HepG2 (cell line): ENCODE measurements around the gene LASP1. TPM values are rescaled to one million over a fixed set of nuclear protein-coding genes. Genes with fewer than 3 reads are reported as not detected.

Experiments
- ATAC-seq: fragments of 200-7000 bp; cut with Tn5 transposase; 3 replicates; pipeline ENCODE4 v1.9.1; 2020; ENCODE audit warnings: mild to moderate bottlenecking, moderate library complexity
- BruUV-seq: library from RNA; stranded (reverse); fragments of 400-500 nt; replicated peaks from 2 replicates; lab custom pipeline; 2021; lab: Mats Ljungman, UMichigan
- CTCF ChIA-PET: fragments of 300-600 bp; formaldehyde crosslinking; extraction: SDS; loops from one replicate; lab custom pipeline; 2021; ENCODE audit warnings: low total read pairs, inconsistent platforms, low intra/inter-chr PET ratio; lab: Yijun Ruan, JAX
- POLR2A ChIA-PET: fragments of 350-600 bp; sonication (Branson Sonifier 250); formaldehyde crosslinking; loops from one replicate; lab custom pipeline; 2020; ENCODE audit warnings: antibody characterized with exemption, inconsistent platforms; lab: Yijun Ruan, JAX
- DNase-seq: peaks from one replicate; pipeline ENCODE4 v3.0.0-alpha.2; 2015; ENCODE audit warnings: low spot score
- FAIRE-seq: peaks from 3 replicates; lab custom pipeline; 2011; peaks lifted over from hg19 to GRCh38; lab: Jason Lieb, UNC
- H2AFZ ChIP-seq: one replicate; pipeline ENCODE4 v1.6.1; 2011; ENCODE audit warnings: low read length, inconsistent platforms
- H3K27ac ChIP-seq: fragments of 300-600 bp; 3 replicates; pipeline ENCODE4 v1.8.0; 2011; ENCODE audit warnings: mixed run types, mild to moderate bottlenecking, mixed read lengths, low read length, inconsistent platforms; ENCODE audit not compliant: insufficient read depth; ENCODE audit errors: extremely low read length
- H3K27me3 ChIP-seq, 2 experiments: fragments of 200-600 bp in 1 of 2; 2 replicates in 1 of 2; 3 replicates in 1 of 2; pipeline versions ENCODE4 v1.6.0 to v1.8.0; 2011; ENCODE audit warnings: low read length in 2 of 2, mild to moderate bottlenecking in 2 of 2, moderate library complexity in 2 of 2, inconsistent platforms in 1 of 2; ENCODE audit not compliant: insufficient read depth in 2 of 2, control insufficient read depth in 1 of 2
- H3K36me3 ChIP-seq, 2 experiments: fragments of 200-600 bp in 1 of 2; replicated peaks in 1 of 2; 2 replicates in 1 of 2; 3 replicates in 1 of 2; pipeline versions ENCODE4 v1.5.1 to v1.8.0; 2011; ENCODE audit warnings: low read length in 2 of 2, inconsistent platforms in 1 of 2; ENCODE audit not compliant: insufficient read depth in 2 of 2, control insufficient read depth in 1 of 2
- H3K4me1 ChIP-seq: 2 replicates; pipeline ENCODE4 v1.5.1; 2012; ENCODE audit warnings: low read length, inconsistent platforms; ENCODE audit not compliant: insufficient read depth
- H3K4me2 ChIP-seq: 2 replicates; pipeline ENCODE4 v1.6.0; 2011; ENCODE audit warnings: low read depth, low read length, inconsistent platforms
- H3K4me3 ChIP-seq, 3 experiments: fragments of 200-600 bp in 1 of 3; sonication (generic), shearing (Covaris generic) in 1 of 3; replicated peaks in 1 of 3; 2 replicates each; pipeline ENCODE4 v1.5.1; 2011 to 2016; ENCODE audit warnings: low read length in 3 of 3, inconsistent platforms in 2 of 3, low read depth in 2 of 3, mild to moderate bottlenecking in 2 of 3, control low read depth in 1 of 3, mixed read lengths in 1 of 3; ENCODE audit not compliant: insufficient read depth in 1 of 3
- H3K79me2 ChIP-seq: one replicate; pipeline ENCODE4 v1.6.1; 2011; ENCODE audit warnings: low read length, inconsistent platforms; ENCODE audit not compliant: insufficient read depth
- H3K9ac ChIP-seq: 2 replicates; pipeline ENCODE4 v1.6.0; 2011; ENCODE audit warnings: mild to moderate bottlenecking, low read depth, low read length, inconsistent platforms; ENCODE audit not compliant: insufficient read depth
- H3K9me3 ChIP-seq: 2 replicates; pipeline ENCODE4 v1.5.1; 2012; ENCODE audit warnings: mild to moderate bottlenecking, low read length
- H4K20me1 ChIP-seq: 2 replicates; pipeline ENCODE4 v1.6.0; 2011; ENCODE audit warnings: inconsistent platforms, mild to moderate bottlenecking, low read length, moderate library complexity; ENCODE audit not compliant: insufficient read depth
- ERF ChIP-seq: IDR thresholded peaks from 2 replicates; pipeline ENCODE4 v1.6.1; 2018; ENCODE audit warnings: missing biosample characterization, missing genetic modification reagents
- GPN1 ChIP-seq: sonication (generic); formaldehyde crosslinking; IDR thresholded peaks from 2 replicates; pipeline ENCODE4 v1.5.1; 2020; ENCODE audit warnings: missing genetic modification reagents, borderline replicate concordance
- NFE2L2 ChIP-seq: fragments of 150-350 bp; IDR thresholded peaks from 2 replicates; pipeline ENCODE4 v1.6.1; 2014; ENCODE audit warnings: low read length
- NR3C1 ChIP-seq: sonication (generic); formaldehyde crosslinking; IDR thresholded peaks from 2 replicates; pipeline ENCODE4 v1.4.0; 2020; ENCODE audit warnings: missing genetic modification reagents
- RAD51 ChIP-seq: fragments of 450-650 bp; IDR thresholded peaks from 2 replicates; pipeline ENCODE4 v1.6.1; 2016; ENCODE audit warnings: borderline replicate concordance
- SMARCC2 ChIP-seq: fragments of 450-650 bp; IDR thresholded peaks from 2 replicates; pipeline ENCODE4 v1.6.1; 2017; ENCODE audit warnings: antibody characterized with exemption, mild to moderate bottlenecking
- TOPORS ChIP-seq: sonication (generic); formaldehyde crosslinking; IDR thresholded peaks from 2 replicates; pipeline ENCODE4 v1.8.0; 2023; ENCODE audit warnings: mild to moderate bottlenecking, missing genetic modification reagents
- ZFP36L1 ChIP-seq: sonication (generic); formaldehyde crosslinking; IDR thresholded peaks from 2 replicates; pipeline ENCODE4 v1.8.0; 2022; ENCODE audit warnings: mild to moderate bottlenecking, missing genetic modification reagents, moderate library complexity
- ZNF605 ChIP-seq: sonication (generic); formaldehyde crosslinking; IDR thresholded peaks from 2 replicates; pipeline ENCODE4 v1.8.0; 2022; ENCODE audit warnings: mild to moderate bottlenecking, missing genetic modification reagents
- ZZZ3 ChIP-seq: sonication (generic); formaldehyde crosslinking; IDR thresholded peaks from 2 replicates; pipeline ENCODE4 v1.4.0; 2020; ENCODE audit warnings: missing genetic modification reagents, mild to moderate bottlenecking, borderline replicate concordance
- WGBS: methylation state at CpG from one replicate; pipeline ENCODE4 v1.1.6; 2017; ENCODE audit warnings: low lambda C conversion rate; 5-methylcytosine and 5-hydroxymethylcytosine counted together
- in situ Hi-C: cut with HindIII; loops from 2 replicates; pipeline ENCODE4 v1.10.0; 2017; ENCODE audit warnings: low pct_unique_long_range_greater_than_20kb; ENCODE audit not compliant: extremely low pct_ligation_motif_present
- intact Hi-C: fragments of 100-400 bp; cut with micrococcal nuclease; formaldehyde crosslinking; loops from one replicate; pipeline ENCODE4 v1.10.0; 2022; ENCODE audit not compliant: unreplicated experiment
- polyA plus RNA-seq, 8 experiments: library from polyadenylated mRNA; depleted of rRNA in 3 of 8; stranded (reverse) in 7 of 8; unstranded in 1 of 8; fragments of >200 nt; fragmentation: Illumina TruSeq in 4 of 8; extraction: Trizol in 4 of 8; gene quantifications; 2 replicates each; pipeline versions ENCODE4 v1.2.1 to v1.2.3, GENCODE V29; 2011 to 2016; ENCODE audit warnings: low read depth in 4 of 8, missing spikeins in 1 of 8, mixed read lengths in 1 of 8; ENCODE audit not compliant: insufficient read depth in 1 of 8
- total RNA-seq, 5 experiments: library from RNA; depleted of rRNA; stranded (reverse); fragments of >200 nt; fragmentation: Illumina TruSeq; extraction: Trizol; gene quantifications; 2 replicates each; pipeline ENCODE4 v1.2.3, GENCODE V29; 2016; ENCODE audit warnings: low read depth in 1 of 5
- TF ChIP-seq, protein P1 (sequence below): sonication (generic); formaldehyde crosslinking; IDR thresholded peaks from 2 replicates; pipeline ENCODE4 v1.5.0; 2020; ENCODE audit warnings: mild to moderate bottlenecking, missing genetic modification reagents
- TF ChIP-seq, protein P2 (sequence below): IDR thresholded peaks from 2 replicates; pipeline ENCODE4 v1.6.1; 2018; ENCODE audit warnings: missing genetic modification reagents, mild to moderate bottlenecking, missing compliant biosample characterization
- TF ChIP-seq, protein P3 (sequence below): sonication (generic); formaldehyde crosslinking; IDR thresholded peaks from 2 replicates; pipeline ENCODE4 v1.4.0; 2020; ENCODE audit warnings: missing genetic modification reagents
- TF ChIP-seq, protein P4 (sequence below): sonication (generic); IDR thresholded peaks from 2 replicates; pipeline ENCODE4 v1.6.1; 2016; ENCODE audit warnings: low read depth, borderline replicate concordance
- TF ChIP-seq, protein P5 (sequence below): sonication (generic); formaldehyde crosslinking; IDR thresholded peaks from 2 replicates; pipeline ENCODE4 v1.8.1; 2023; ENCODE audit warnings: mild to moderate bottlenecking, missing genetic modification reagents

LASP1 gene
- total and polyA plus RNA-seq, 2 of the 13 experiments (the other 11 are each of a cell fraction or from before 2014, with no cell fraction given) = 70.1 to 97.0 TPM

DNA sequence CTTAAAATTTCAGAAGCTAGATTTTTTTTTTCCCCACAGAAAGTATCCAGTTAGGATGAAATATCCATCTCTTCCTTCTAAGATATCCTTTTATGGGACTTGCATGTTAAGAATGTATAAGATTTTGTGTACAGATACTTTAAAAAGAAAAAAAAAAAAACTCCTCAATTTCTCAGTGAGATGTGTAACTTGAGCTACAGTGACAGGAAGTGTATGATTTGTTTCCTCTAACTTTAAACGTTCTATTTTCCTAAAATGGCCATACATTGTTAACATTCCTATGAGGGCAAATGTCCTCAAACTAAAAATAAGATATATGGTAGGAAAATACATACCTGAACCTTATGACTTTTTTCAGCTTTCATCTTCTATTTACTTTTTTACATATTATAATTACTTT, 88.5 kb downstream of the LASP1 start:
- no peak overlapping the region for H3K4me2 ChIP-seq
- ChIA-PET CTCF (no interaction called here), POLR2A (no interaction called here)
- 0% methylated on average over 1 of the region's 1 CpG for WGBS
- no peak overlapping the region for H3K9ac ChIP-seq
- H3K9me3 ChIP-seq = no peaks in the 10 kb centered on the region
- H3K79me2 ChIP-seq = no peaks in the 10 kb centered on the region
- H2AFZ ChIP-seq = no peak overlapping the region
- no TSS peak for BruUV-seq
- no peaks in the 10 kb centered on the region for H3K4me1 ChIP-seq
- intact Hi-C loops (no loop called here), in situ Hi-C loops (no loop called here)
- ATAC-seq = no peak
- H3K27ac ChIP-seq = no peak overlapping the region
- no peak for DNase-seq
- no peak for FAIRE-seq
- H3K27me3 ChIP-seq = no peaks in the 10 kb centered on the region
- H3K36me3 ChIP-seq = no peaks in the 10 kb centered on the region
- H3K4me3 ChIP-seq = no peak overlapping the region
- no peaks in the 10 kb centered on the region for H4K20me1 ChIP-seq
- TF ChIP-seq, protein P1, sequence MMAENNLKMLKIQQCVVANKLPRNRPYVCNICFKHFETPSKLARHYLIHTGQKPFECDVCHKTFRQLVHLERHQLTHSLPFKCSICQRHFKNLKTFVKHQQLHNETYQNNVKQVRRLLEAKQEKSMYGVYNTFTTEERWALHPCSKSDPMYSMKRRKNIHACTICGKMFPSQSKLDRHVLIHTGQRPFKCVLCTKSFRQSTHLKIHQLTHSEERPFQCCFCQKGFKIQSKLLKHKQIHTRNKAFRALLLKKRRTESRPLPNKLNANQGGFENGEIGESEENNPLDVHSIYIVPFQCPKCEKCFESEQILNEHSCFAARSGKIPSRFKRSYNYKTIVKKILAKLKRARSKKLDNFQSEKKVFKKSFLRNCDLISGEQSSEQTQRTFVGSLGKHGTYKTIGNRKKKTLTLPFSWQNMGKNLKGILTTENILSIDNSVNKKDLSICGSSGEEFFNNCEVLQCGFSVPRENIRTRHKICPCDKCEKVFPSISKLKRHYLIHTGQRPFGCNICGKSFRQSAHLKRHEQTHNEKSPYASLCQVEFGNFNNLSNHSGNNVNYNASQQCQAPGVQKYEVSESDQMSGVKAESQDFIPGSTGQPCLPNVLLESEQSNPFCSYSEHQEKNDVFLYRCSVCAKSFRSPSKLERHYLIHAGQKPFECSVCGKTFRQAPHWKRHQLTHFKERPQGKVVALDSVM = no peak
- TF ChIP-seq ERF (CRISPR knock-in tag) (no peak), ZNF605 (CRISPR knock-in tag) (no peak), ZZZ3 (CRISPR knock-in tag) (no peak), NFE2L2 (no peak), NR3C1 (CRISPR knock-in tag) (no peak), TOPORS (CRISPR knock-in tag) (no peak), ZFP36L1 (no peak), RAD51 (no peak), SMARCC2 (no peak), GPN1 (CRISPR knock-in tag) (no peak)
- TF ChIP-seq, protein P2, sequence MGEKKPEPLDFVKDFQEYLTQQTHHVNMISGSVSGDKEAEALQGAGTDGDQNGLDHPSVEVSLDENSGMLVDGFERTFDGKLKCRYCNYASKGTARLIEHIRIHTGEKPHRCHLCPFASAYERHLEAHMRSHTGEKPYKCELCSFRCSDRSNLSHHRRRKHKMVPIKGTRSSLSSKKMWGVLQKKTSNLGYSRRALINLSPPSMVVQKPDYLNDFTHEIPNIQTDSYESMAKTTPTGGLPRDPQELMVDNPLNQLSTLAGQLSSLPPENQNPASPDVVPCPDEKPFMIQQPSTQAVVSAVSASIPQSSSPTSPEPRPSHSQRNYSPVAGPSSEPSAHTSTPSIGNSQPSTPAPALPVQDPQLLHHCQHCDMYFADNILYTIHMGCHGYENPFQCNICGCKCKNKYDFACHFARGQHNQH (CRISPR knock-in tag) = no peak
- TF ChIP-seq, protein P3, sequence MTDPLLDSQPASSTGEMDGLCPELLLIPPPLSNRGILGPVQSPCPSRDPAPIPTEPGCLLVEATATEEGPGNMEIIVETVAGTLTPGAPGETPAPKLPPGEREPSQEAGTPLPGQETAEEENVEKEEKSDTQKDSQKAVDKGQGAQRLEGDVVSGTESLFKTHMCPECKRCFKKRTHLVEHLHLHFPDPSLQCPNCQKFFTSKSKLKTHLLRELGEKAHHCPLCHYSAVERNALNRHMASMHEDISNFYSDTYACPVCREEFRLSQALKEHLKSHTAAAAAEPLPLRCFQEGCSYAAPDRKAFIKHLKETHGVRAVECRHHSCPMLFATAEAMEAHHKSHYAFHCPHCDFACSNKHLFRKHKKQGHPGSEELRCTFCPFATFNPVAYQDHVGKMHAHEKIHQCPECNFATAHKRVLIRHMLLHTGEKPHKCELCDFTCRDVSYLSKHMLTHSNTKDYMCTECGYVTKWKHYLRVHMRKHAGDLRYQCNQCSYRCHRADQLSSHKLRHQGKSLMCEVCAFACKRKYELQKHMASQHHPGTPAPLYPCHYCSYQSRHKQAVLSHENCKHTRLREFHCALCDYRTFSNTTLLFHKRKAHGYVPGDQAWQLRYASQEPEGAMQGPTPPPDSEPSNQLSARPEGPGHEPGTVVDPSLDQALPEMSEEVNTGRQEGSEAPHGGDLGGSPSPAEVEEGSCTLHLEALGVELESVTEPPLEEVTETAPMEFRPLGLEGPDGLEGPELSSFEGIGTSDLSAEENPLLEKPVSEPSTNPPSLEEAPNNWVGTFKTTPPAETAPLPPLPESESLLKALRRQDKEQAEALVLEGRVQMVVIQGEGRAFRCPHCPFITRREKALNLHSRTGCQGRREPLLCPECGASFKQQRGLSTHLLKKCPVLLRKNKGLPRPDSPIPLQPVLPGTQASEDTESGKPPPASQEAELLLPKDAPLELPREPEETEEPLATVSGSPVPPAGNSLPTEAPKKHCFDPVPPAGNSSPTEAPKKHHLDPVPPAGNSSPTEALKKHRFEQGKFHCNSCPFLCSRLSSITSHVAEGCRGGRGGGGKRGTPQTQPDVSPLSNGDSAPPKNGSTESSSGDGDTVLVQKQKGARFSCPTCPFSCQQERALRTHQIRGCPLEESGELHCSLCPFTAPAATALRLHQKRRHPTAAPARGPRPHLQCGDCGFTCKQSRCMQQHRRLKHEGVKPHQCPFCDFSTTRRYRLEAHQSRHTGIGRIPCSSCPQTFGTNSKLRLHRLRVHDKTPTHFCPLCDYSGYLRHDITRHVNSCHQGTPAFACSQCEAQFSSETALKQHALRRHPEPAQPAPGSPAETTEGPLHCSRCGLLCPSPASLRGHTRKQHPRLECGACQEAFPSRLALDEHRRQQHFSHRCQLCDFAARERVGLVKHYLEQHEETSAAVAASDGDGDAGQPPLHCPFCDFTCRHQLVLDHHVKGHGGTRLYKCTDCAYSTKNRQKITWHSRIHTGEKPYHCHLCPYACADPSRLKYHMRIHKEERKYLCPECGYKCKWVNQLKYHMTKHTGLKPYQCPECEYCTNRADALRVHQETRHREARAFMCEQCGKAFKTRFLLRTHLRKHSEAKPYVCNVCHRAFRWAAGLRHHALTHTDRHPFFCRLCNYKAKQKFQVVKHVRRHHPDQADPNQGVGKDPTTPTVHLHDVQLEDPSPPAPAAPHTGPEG = no peak
- TF ChIP-seq, protein P4, sequence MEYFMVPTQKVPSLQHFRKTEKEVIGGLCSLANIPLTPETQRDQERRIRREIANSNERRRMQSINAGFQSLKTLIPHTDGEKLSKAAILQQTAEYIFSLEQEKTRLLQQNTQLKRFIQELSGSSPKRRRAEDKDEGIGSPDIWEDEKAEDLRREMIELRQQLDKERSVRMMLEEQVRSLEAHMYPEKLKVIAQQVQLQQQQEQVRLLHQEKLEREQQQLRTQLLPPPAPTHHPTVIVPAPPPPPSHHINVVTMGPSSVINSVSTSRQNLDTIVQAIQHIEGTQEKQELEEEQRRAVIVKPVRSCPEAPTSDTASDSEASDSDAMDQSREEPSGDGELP = no peak
- TF ChIP-seq, protein P5, sequence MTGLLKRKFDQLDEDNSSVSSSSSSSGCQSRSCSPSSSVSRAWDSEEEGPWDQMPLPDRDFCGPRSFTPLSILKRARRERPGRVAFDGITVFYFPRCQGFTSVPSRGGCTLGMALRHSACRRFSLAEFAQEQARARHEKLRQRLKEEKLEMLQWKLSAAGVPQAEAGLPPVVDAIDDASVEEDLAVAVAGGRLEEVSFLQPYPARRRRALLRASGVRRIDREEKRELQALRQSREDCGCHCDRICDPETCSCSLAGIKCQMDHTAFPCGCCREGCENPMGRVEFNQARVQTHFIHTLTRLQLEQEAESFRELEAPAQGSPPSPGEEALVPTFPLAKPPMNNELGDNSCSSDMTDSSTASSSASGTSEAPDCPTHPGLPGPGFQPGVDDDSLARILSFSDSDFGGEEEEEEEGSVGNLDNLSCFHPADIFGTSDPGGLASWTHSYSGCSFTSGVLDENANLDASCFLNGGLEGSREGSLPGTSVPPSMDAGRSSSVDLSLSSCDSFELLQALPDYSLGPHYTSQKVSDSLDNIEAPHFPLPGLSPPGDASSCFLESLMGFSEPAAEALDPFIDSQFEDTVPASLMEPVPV (CRISPR knock-in tag) = no peak
